CD4-positive, alpha-beta T cell treated with Interleukin-6 for 4 hours (primary cell): ENCODE measurements around the gene ARMH3.
"Not testable (repeated sequence)": the region's sequence is repeated elsewhere in the genome, so short reads cannot be mapped to it uniquely, and the experiment has no call there.

ENCODE experiments used
- DNase-seq: peaks from one replicate; pipeline ENCODE4 v3.0.0-alpha.2; 2020; ENCODE audit warnings: mixed read lengths

ARMH3 gene

DNA sequence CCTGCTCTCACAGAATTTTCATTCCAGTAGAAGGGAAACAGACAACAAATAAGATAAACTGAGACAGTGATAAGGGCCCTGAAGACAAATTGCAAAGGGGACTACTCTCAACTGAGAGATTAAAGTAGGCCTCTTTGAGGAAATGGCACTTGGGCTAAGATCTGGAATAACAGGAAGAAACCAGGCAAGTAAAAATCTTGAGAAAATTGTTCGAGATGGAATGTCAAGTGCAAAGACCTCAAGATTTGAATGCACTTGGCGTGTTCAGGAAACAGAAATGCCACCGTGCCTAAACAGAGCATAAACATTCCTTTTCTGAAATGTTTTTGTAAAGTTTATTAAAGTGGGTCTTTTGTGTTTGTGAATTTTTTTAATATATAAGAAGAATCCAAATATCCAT, 10.7 kb downstream of the ARMH3 start:
- no peak for DNase-seq

DNA sequence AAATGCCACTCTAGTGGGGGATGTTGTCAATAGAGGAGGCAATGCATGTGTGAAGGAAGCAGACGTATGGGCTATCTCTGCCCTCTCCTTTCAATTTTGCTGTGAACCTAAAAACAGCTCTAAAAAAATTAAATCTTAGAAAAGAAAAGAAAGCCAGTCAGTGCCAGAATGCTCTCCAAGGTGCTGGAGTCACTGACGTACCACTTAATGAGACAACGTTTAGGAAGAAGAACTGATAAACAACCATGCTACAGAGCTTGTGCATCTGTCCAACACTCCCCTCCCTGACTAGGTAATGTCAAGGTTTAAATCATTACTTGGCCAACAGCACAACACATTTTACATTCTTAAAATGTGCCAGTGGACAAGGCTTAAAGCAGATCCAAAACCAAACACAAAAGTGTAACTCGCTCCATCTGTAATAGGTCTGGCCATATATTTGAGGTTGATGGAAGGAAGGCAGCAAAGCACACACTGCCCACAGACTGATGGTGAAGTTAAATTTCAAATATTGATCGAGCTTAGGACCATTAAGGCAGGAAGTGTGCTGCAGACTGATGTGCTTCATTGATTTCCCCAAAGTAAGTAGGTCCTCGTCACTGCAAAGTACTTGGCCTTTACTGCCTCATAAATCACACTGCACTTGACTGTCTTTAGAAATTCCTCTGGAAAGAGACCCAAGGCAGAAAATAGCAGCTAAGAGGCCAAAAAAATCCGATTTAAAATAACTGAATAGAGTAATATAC, 15.5 kb downstream of the ARMH3 start:
- DNase-seq = no peak

DNA sequence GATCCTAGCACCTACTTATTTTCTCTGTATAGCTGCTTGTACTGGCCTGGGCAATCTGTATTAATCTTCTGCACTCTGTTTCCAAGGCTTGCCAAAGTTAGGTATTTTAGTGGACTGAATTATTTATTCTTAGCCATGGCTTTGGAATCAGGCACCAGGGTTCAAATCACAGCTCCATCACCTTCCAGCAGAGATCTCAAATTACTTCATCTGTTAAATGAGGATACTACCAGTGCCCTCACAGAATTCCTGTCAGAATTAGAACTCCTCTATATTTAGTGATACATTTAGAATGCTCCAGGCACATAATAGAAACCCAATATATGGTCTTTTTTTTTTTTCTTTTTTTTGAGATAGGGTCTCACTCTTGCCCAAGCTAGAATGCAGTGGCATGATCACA, 17.6 kb downstream of the ARMH3 start:
- DNase-seq = no peak

DNA sequence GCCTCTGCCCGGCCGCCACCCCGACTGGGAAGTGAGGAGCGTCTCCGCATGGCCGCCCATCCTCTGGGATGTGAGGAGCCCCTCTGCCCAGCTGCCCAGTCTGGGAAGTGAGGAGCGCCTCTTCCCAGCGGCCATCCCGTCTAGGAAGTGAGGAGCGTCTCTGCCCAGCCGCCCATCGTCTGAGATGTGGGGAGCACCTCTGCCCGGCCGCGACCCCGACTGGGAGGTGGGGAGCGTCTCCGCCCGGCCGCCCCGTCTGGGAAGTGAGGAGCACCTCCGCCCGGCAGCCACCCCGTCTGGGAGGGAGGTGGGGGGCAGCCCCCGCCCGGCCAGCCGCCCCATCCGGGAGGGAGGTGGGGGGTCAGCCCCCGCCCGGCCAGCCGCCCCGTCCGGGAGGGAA, 20.2 kb downstream of the ARMH3 start:
- not testable (repeated sequence) for DNase-seq

DNA sequence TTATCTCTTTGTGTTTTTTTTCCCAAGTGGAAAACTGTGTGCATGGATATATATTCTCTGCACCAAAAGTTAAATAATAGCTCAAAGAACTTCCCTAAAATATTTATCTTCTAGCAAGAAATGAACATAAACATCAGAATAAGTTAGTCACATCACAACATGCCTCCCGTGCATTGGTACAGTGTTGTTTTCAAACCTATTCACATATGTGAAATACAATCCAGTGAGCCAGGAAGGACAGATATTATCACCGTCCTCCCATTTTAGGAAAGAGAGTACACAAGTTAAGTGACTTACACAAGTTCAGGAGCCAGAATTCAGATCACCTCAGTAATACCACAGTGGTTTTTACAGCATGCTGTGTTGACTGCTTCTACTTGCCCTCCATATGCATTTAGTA, 22.2 kb downstream of the ARMH3 start:
- no peak for DNase-seq

DNA sequence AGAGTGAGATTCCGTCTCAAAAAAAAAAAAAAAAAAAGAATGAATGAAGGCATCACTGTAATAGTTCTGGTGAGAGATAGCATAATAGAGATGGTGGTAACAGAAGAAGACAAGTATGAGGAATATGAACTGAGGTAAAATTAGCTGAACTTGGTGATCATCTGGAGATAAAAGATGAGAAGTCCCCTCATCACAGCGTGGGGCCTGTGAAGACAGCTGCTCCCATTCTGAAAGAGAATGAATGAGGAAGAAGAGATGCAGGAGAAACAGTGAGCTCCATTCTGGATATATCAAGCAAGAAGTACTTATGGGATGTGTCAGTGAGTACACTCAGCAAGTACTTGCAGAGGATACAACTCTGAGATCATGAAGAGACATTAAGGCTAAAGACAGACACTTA, 28.7 kb downstream of the ARMH3 start:
- no peak for DNase-seq

DNA sequence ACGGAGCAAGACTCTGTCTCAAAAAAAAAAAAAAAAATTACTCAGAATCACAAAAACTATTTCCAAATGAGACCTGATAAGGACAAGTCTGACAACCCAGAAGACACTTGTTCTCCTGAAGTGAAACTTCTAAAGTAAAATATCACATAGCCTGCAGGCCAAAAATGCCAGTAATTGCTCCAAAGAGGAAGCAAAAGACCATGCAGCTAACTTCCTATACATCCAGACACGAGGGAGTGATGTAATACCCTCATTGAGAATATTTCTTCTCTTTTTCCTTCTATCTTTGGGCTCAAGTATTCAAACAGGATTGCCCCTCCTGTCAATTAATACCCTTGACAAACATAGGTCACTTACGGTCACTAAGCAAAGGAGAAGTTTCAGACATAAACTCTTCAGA, 31.2 kb downstream of the ARMH3 start:
- DNase-seq = no peak

DNA sequence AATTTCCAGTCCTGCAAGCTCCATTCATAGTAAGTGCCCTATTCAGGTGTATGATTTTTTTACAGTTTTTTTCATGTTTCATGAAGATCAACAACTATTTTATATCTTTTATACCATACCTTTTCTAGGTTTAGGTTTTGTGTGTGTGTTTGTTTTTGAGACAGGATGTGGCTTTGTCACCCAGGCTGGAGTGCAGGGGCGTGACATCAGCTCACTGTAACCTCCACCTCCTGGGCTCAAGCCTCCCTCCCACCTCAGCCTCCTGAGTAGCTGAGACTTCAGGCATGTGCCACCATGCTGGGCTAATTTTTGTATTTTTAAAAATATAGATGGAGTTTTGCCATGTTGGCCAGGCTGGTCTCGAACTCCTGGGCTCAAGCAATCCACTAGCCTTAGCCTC, 35.0 kb downstream of the ARMH3 start:
- no peak for DNase-seq

DNA sequence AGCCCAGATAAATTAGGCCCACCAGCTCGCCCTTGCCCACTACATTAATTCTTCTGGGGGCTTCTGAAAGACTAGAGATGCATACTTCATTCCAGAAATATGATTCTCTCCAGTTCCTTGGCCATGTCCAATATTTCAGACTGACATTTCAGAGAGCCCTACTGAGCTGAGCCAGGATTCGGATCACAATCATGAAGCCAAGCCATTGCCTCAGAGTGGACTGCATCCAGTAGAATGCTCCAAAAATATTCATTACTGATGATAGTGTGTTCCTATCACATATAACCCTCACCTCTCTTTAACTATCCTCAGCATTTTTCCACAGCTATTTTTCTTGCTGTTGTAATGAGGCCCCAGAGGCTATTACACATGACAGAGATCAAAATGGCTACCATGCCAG, 38.7 kb downstream of the ARMH3 start:
- DNase-seq = no peak

DNA sequence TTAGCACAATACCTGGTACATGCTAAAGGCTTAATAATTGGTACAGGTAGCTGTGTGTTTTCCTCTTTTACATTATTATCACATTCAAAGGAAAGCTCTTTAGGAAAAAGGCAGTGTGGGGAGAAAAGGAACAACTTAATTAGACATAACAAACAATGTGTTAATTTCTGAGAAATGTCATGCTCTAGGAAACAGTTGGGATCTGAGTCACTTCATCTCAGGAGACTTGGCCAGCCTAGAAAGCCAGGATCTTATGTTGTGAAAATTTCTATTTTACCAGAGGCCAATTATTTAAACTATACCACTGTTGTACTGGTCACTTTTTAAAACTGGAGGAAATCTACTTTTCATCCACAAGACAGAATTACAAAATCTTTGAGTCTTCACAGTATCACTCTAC, 39.6 kb downstream of the ARMH3 start:
- no peak for DNase-seq

DNA sequence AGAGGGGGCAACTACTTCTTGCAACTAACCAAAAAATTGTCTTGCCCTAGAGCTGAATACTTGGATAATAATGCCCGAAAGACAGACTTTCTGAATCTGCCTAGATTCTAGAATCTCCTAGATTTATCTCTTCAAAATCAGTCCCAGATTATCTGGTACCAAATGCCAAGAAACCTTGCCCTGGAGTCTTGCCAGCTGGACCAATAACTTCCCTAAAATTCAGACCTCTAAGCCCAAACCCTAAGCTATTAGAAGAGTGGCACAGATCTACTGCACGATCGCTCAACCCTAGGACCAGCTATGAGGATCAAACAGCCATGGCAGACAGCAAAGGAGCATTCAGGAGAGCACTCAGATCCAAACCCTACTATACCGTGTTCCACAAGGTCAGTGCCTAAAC, 45.0 kb downstream of the ARMH3 start:
- DNase-seq = no peak

DNA sequence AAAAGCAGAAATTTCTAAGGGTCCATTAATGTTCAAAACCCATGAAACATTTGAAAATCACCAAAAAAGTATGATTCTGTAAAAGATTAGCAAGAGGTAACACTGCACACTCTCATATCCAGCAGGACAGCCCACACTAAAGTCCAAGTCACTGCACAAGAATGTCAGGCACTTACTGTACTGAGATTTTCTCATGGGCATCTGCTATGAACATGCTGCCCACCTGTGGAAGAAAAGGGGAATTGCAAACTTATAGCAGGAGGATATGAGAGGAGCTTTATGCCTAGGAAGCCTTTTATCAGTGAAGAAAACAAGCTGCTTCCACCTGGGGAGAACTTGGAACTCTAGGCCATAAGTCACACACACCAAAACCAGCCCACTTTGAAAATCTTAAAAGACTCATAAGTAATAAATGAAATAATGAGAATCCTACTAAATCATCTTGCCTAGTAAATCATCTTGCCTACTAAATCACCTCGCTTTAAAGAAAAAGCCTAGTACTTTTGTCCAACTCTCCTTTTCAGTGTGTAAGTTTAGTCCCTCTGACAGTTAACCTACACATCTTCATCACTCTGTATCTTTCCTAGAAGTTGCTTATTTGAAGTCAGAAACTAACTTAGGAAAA, 46.1 kb downstream of the ARMH3 start:
- peak; percentile 37 for DNase-seq

DNA sequence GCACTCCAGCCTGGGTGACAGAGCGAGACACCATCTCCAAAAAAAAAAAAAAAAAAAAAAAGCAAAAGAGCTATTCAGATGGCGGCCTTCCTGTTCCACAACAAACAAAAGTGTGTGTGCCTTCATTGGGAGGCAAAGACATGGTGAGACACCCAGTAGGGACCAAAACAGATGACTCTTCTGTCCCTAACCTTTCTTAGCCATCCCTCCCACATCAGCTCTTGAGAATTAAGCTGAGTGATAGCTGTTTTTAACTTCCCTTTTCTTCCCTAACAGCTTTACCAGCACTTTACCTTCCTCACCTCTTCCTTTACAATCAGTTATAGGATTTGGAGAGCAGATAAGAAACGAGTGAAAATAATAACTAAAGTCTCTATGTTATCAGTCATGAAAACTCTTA, 48.2 kb downstream of the ARMH3 start:
- DNase-seq = no peak

DNA sequence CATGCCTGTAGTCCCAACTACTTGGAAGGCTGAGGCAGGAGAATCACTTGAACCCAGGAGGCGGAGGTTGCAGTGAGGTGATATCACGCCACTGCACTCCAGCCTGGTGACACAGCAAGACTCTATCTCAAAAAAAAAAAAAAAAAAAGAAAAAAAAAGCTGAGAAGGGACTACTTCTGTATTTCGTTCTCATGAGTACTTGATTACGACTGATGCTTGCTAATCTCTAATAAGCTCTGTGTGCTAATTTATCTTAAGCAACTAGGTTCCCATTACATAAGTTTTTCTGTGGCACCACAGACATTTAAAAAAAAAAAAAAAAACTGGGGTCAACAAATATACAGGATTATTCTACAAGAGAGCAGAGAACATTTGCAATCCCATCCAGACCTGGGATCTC, 48.9 kb downstream of the ARMH3 start:
- not testable (repeated sequence) for DNase-seq

DNA sequence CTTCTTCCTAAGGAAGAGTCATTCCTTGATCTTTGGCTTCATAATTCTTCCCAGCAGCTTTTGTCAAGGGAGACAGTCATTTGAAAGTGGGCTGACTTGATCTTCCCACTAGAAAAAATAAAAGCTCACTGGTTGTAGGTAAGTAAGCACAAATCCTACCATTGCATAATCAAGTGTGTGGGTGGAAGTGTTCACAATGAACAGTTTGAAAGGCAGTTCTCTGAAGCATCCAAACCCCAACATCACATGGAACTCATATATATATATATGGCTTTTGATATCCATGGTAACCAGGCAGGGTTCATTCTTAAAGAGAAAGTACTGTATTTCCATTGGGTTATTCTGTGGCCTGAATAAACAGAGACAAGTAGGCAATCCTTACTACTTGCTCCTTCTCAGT, 51.6 kb downstream of the ARMH3 start:
- DNase-seq = no peak

DNA sequence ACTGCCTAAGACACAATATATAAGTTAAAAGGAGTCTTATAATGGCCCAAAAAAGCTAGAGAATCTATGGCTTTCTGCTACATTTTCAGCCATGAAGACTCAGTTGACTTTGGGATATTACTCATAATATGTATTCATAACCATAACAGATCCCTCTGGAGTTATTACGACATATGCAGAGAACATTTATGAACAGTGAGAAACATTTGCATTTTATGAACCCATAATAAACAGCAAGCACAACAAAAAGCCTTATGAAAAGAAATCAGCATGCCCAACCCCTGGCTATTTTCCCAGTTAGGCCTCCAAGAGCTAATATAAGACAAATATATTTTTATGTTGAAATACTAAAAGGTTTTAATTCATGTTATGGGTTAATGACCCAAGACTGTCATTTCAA, 52.4 kb downstream of the ARMH3 start:
- no peak for DNase-seq

DNA sequence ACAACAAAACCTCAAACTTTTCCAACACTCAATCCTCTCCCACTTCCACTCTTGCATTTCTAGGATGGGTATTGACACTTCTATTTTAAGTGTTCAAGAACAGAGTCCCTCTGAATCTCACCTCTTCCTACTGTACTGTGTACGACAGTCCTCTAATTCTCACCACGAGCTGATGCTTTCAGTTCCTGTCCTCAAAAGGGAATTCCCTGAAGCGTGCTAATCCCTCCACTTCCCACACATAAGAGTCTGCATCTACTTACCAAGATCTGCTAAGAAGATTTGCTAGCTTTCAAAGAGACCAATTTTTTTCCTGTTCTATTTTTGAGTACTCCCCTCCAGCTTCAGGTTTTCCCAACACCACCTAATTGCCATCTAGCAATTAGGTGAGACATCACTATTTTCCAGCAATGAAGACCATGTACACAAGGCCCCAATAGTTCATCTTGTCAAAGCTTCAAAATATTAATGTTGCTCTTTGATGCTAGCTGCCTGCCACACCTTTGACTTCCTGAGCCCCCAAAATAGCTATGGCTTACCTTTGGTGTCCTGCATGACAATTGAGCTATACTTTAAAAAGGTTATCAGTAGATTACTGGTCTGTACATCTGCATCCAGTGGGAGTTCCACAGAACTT, 54.4 kb downstream of the ARMH3 start:
- no peak for DNase-seq

DNA sequence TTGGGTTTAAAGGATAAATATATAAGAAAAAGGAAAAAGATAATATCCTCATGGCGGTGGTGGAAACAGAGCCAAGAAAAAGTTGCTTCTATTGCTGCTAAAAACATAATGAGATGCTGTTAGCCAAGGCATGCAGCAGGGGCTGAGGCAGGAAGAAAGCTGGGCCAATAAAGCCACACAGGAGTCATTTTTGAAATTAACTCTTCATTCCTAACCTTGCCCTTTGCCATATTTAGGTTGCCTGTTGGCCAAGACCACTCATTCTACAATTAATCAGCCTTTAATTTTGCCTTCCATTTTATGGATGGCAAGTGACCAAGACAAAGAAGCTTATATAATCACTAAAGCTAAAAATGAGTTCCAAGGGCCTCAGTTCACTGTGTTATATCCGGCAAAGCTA, 58.2 kb downstream of the ARMH3 start:
- no peak for DNase-seq

DNA sequence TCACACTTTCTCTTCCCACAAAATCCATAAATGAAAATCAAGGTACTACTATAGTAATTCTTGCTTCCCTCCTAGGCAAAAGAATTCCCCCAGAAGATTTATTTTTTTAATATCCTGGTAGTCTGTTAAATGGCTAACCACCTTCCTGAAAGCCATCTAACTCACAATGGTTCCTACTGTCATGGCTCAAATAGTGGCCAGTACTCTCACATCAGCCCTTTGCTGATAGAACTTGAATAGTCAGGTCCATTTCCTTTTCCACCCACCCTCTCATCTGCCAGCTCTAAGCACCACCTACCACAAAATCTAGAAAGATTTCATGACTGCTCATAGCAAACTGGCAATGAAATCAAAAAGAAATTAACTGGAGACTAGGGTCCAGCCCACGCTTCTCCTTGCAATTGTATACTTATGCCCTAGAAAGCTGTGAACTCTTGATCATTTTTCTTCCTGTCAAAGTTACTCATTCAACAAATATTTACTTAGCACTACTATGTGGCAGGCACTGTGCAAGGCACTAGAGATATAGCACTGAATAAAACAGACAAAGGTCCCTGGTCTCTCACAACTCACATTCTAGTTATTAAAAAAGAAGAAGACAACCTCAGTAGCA, 60.4 kb downstream of the ARMH3 start:
- no peak for DNase-seq

DNA sequence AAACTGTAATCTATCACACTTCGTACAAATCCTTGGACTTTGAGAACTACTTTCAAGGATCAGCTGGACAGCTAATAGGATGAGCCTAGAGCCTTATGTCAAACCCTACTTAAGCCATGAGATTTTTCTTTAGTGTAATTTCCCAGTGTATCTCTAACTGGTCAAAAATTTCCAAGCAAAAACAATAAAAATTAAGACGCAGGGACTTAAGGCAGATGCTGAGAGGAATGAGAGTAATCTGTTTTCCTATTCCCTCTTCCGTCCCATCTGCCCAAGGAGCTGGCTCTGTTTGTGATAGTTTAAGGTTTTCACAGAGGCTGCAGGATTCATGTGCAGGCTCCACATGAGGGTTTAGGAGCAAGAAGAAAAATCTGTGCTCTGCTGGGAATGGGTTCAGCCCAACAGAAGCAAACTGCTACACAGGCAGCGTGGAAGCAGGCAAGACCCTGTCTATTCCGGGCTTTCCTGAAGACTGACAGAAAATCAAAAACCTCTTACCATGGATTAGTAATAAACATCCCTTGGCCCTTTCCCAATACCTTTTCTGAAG, 62.2 kb downstream of the ARMH3 start:
- DNase-seq = no peak

DNA sequence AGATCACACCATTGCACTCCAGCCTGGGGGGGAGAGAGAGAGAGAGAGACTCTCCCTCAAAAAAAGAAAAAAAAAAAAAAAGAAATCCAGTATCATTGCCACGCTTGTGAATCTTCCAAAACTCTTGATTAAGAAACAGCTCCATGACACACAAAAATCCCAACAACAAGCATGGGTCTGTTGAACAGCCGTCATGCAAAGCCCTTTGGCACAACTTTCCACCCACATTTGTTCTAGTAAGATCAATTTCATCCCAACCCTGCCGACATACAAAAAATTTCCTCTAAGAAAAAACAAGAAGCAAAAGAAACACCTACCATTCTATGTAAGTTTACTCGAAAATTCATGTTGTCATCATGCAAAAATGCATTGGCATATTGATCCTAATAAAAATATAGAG, 62.8 kb downstream of the ARMH3 start:
- DNase-seq = no peak

DNA sequence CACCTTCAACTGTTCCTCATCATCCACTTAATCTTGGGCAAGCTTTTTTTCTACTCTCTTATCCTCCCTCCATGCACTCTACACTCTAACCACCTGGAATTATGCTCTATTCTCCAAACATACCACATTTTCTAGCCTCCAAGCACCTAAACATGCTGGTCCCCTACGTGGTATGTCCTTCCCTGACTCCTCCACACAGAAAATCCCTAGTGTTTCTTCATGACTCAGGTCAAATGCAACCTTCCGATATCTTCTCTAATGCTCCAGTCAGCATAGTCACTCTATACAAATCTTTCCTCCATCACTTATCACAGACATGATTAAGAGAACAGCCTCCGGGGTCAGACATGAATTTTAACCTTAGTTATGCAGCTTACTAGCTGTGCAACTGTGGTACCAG, 68.8 kb downstream of the ARMH3 start:
- DNase-seq = no peak

DNA sequence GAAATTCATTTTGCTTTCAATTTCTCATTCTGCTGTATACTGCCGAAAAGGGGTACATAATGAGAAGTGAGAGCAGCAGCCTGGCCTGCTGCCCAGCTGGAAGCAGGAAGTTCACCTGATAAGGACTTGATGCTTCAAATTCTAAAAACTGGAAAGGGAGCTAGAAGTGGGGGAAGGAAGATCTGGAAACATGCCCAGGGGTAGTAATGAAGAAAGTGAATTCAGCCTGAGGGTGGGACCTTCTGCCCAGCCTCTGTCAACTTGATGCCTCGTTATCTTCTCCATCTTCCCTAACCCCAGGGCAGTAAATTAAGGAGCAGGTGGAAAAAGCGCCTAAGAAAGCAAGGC, 69.4 kb downstream of the ARMH3 start:
- no peak for DNase-seq

DNA sequence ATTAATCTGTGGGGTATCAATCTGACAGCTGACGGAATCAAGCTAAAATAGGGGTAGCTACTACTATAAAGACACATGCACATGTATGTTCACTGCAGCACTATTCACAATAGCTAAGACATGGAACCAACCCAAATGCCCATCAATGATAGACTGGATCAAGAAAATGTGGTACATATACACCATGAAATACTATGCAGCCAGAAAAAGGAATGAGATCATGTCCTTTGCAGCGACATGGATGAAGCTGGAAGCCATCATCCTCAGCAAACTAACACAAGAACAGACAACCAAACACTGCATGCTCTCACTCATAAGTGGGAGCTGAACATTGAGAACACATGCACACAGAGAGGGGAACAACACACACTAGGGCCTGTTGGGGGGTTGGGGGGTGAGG, 75.3 kb downstream of the ARMH3 start:
- not testable (repeated sequence) for DNase-seq
